ENCODE measurements around the gene SND1.

DNA sequence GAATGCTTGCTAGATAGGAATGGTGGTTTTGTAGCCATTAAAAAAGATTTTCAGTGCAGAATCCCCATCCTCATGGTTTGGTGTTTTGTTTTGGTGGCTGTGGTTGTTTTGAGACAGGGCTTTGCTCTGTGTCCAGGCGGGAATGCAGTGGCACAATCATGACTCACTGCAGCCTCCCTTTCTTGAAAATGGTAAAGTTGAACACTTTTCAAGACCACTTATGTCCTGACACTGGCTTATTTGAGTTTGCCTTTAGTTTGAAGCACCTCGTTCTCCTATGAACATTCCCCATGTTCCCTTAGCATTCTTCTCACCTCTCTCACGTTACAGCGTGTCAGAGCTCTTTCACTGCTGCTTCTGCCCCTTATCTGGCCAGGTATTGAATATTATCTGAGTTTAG, 239.2 kb downstream of the SND1 start:
- TF ChIP-seq POLR2A (IDR thresholded peaks at IDR 0.05; ENCODE audit: low read depth, low read length) (no peak), POLR2AphosphoS5 (IDR thresholded peaks at IDR 0.05; ENCODE audit: low read depth, low read length) (no peak)

All from GM12892 (cell line).